ENCODE results near the gene CSRNP2. TPM values are rescaled to one million over a fixed set of nuclear protein-coding genes. Genes with fewer than 3 reads are reported as not detected.

The CSRNP2 gene
- total and polyA plus RNA-seq, 2 of the 13 experiments (the other 11 are each of a cell fraction or from before 2014, with no cell fraction given): 4.8 to 7.3 TPM

GRCh38 chr12:51083126-51083833 lies at the start of gene CSRNP2 (continued):
- TF ChIP-seq HMGA1 (CRISPR knock-in tag; conservative IDR thresholded peaks at IDR 0.05) (no peak), ZNF180 (CRISPR knock-in tag; IDR thresholded peaks at IDR 0.05; ENCODE audit: borderline replicate concordance, low read depth) (no peak), ZNF724P (CRISPR knock-in tag; IDR thresholded peaks at IDR 0.05; ENCODE audit: borderline replicate concordance) (peak; percentile 18; the same call in 1 of the 2 replicates), ZNF343 (CRISPR knock-in tag; IDR thresholded peaks at IDR 0.05) (no peak), ZNF460 (CRISPR knock-in tag; IDR thresholded peaks at IDR 0.05; ENCODE audit: borderline replicate concordance) (no peak), ZBTB39 (CRISPR knock-in tag; IDR thresholded peaks at IDR 0.05) (no peak; the same call in 1 of the 2 replicates), KDM3A (CRISPR knock-in tag; IDR thresholded peaks at IDR 0.05; ENCODE audit: low read depth) (peak; percentile 87; the same call in 1 of the 2 replicates), ZNF747 (CRISPR knock-in tag; IDR thresholded peaks at IDR 0.05; ENCODE audit: borderline replicate concordance) (0 out of 2 replicates have a peak, but pooled peaks have one; percentile 58), ZNF33B (CRISPR knock-in tag; IDR thresholded peaks at IDR 0.05) (no peak), SP4 (CRISPR knock-in tag; IDR thresholded peaks at IDR 0.05) (peak; percentile 67), CREB1 (IDR thresholded peaks at IDR 0.05) (peak; percentile 46; the same call in 1 of the 2 replicates), CREB1 (CRISPR knock-in tag; IDR thresholded peaks at IDR 0.05) (peak; percentile 38; the same call in 1 of the 2 replicates), ZNF292 (CRISPR knock-in tag; IDR thresholded peaks at IDR 0.05; ENCODE audit: borderline replicate concordance, low read depth) (peak; percentile 29; the same call in 1 of the 2 replicates), CTCF (CRISPR knock-in tag; IDR thresholded peaks at IDR 0.05) (peak; percentile 33), ZEB1 (IDR thresholded peaks at IDR 0.05; ENCODE audit: insufficient replicate concordance, low read depth) (no peak), ETS1 (CRISPR knock-in tag; IDR thresholded peaks at IDR 0.05) (no peak), IRF2 (CRISPR knock-in tag; IDR thresholded peaks at IDR 0.05) (peak; percentile 91), ZNF329 (CRISPR knock-in tag; IDR thresholded peaks at IDR 0.05; ENCODE audit: low read depth) (peak; percentile 51; the same call in 1 of the 2 replicates), ZNF710 (CRISPR knock-in tag; IDR thresholded peaks at IDR 0.05; ENCODE audit: borderline replicate concordance) (0 out of 2 replicates have a peak, but pooled peaks have one; percentile 35), ZNF674 (CRISPR knock-in tag; IDR thresholded peaks at IDR 0.05; ENCODE audit: low read depth) (0 out of 2 replicates have a peak, but pooled peaks have one; percentile 80), ESRRA (CRISPR knock-in tag; IDR thresholded peaks at IDR 0.05; ENCODE audit: low read depth) (0 out of 2 replicates have a peak, but pooled peaks have one; percentile 32), RORA (CRISPR knock-in tag; IDR thresholded peaks at IDR 0.05) (no peak), YEATS4 (CRISPR knock-in tag; IDR thresholded peaks at IDR 0.05; ENCODE audit: borderline replicate concordance) (peak; percentile 66)

Measured in HepG2 (cell line).